Right lobe of liver (tissue), 6 donors: ENCODE measurements around the gene AP1B1. TPM values are rescaled to one million over a fixed set of nuclear protein-coding genes. Genes with fewer than 3 reads are reported as not detected.

Source experiments
- ATAC-seq, 4 donors: fragments of 200-7000 bp; cut with Tn5 transposase; one replicate each; pipeline ENCODE4 v1.9.1; 2020; ENCODE audit warnings: mild to moderate bottlenecking in 4 of 4, moderate library complexity in 4 of 4
- DNase-seq, 3 donors: peaks; one replicate each; pipeline ENCODE4 v3.0.0-alpha.2; 2020
- H3K27ac ChIP-seq, 3 donors: fragments of 200-600 bp; one replicate each; pipeline ENCODE4 v1.8.0; 2022
- H3K27me3 ChIP-seq, 2 donors: fragments of 200-600 bp; one replicate each; pipeline ENCODE4 v1.8.0; 2022
- H3K36me3 ChIP-seq, 4 donors: fragments of 200-600 bp; sonication (generic) in 1 of 4; one replicate each; pipeline versions ENCODE4 v1.5.1 to v1.8.0; 2017 to 2022; ENCODE audit warnings: control low read depth in 1 of 4
- H3K4me1 ChIP-seq, 4 donors: fragments of 200-600 bp; sonication (generic) in 1 of 4; one replicate each; pipeline versions ENCODE4 v1.5.1 to v1.8.0; 2017 to 2022; ENCODE audit warnings: control low read depth in 1 of 4
- H3K4me3 ChIP-seq, 3 donors: fragments of 200-600 bp; one replicate each; pipeline ENCODE4 v1.8.0; 2022
- H3K9me3 ChIP-seq, 4 donors: fragments of 200-600 bp; sonication (generic) in 1 of 4; one replicate each; pipeline versions ENCODE4 v1.5.1 to v1.8.0; 2017 to 2022; ENCODE audit warnings: control low read depth in 1 of 4
- CTCF ChIP-seq, 4 donors: fragments of 200-600 bp in 3 of 4; fragments of 450-650 bp in 1 of 4; IDR thresholded peaks; one replicate each; pipeline versions ENCODE4 v1.5.1 to v1.8.0; 2016 to 2022; ENCODE audit warnings: antibody characterized with exemption in 4 of 4, mild to moderate bottlenecking in 2 of 4
- POLR2A ChIP-seq: fragments of 450-650 bp; IDR thresholded peaks from one replicate; pipeline ENCODE4 v1.6.1; 2017; ENCODE audit warnings: antibody characterized with exemption, mild to moderate bottlenecking
- WGBS: methylation state at CpG from one replicate; pipeline ENCODE4 v1.1.6; 2018; ENCODE audit warnings: low coverage, low lambda C conversion rate; ENCODE audit not compliant: insufficient coverage; ENCODE audit errors: missing lambda C conversion rate; 5-methylcytosine and 5-hydroxymethylcytosine counted together
- intact Hi-C, 2 donors: fragments of 100-400 bp; cut with DNase I; formaldehyde crosslinking; loops; one replicate each; pipeline versions ENCODE4 v1.11.2 to v1.14.1; 2022
- total RNA-seq, 6 experiments: library from RNA; depleted of rRNA in 2 of 6; stranded (reverse); fragments of >200 nt in 2 of 6; fragmentation: NEBNext Ultra II Directional in 3 of 6; extraction: Animal tissue kit (Norgen Biotek cat#: 25700) in 3 of 6; gene quantifications; one replicate each; pipeline versions ENCODE4 v1.1.0 to v1.2.4, GENCODE V29; 2016 to 2023
- donor health status: DM: no; HTN: yes; CAD: no.
- donor health status: DM: no; HTN: no; CAD: no.
- donor health status: DM: no; HTN: no; CAD: no.
- donor health status: DM: no; HTN: yes; CAD: no.
- donor health status: DM: no; HTN: yes; CAD: no.

The AP1B1 gene
- total RNA-seq, 6 experiments from 2014 or later = 35.7 to 63.2 (median 44.4) TPM

- whole genome bisulfite sequencing = 100% methylated on average over 1 of the region's 10 CpGs
- intact Hi-C loops = no loop called here
- DNase-seq (no peak), ATAC-seq (no peak)
- Histone ChIP-seq H3K9me3 (no peaks in the 10 kb centered on the region), H3K27me3 (no peaks in the 10 kb centered on the region), H3K4me1 (no peaks in the 10 kb centered on the region), H3K27ac (no peak overlapping the region), H3K36me3 (peaks cover 0 to 46% (median 8%) of the 10 kb centered on the region in 4 donors), H3K4me3 (no peak overlapping the region)
- no peak for TF ChIP-seq CTCF (IDR thresholded peaks at IDR 0.05)
- TF ChIP-seq POLR2A = no peak
Measured at GRCh38 chr22:29326481-29326880, 61.9 kb downstream of the AP1B1 start.

GRCh38 chr22:29325785-29326315 is 62.5 kb downstream of the AP1B1 start:
- 64% methylated on average over 9 of the region's 9 CpGs for WGBS
- DNase-seq (no peak), ATAC-seq (no peak)
- intact Hi-C loops = no loop called here
- TF ChIP-seq CTCF (IDR thresholded peaks at IDR 0.05) = no peak
- no peak for TF ChIP-seq POLR2A
- H3K4me1 ChIP-seq = no peaks in the 10 kb centered on the region
- H3K27ac ChIP-seq = no peak overlapping the region
- peaks cover 0 to 39% (median 5%) of the 10 kb centered on the region in 4 donors for H3K36me3 ChIP-seq
- H3K27me3 ChIP-seq = no peaks in the 10 kb centered on the region
- H3K9me3 ChIP-seq = no peaks in the 10 kb centered on the region
- no peak overlapping the region for H3K4me3 ChIP-seq

GRCh38 chr22:29325356-29325755 is 63.0 kb downstream of the AP1B1 start:
- H3K27me3 ChIP-seq = no peaks in the 10 kb centered on the region
- peaks cover 0 to 34% (median 5%) of the 10 kb centered on the region in 4 donors for H3K36me3 ChIP-seq
- TF ChIP-seq POLR2A (no peak), CTCF (IDR thresholded peaks at IDR 0.05) (no peak)
- intact Hi-C loops = no loop called here
- H3K4me3 ChIP-seq = no peak overlapping the region
- H3K4me1 ChIP-seq = no peaks in the 10 kb centered on the region
- ATAC-seq = no peak
- WGBS = 85% methylated on average over 2 of the region's 8 CpGs
- no peak for DNase-seq
- no peak overlapping the region for H3K27ac ChIP-seq
- no peaks in the 10 kb centered on the region for H3K9me3 ChIP-seq

GRCh38 chr22:29323641-29324040 is 64.7 kb downstream of the AP1B1 start:
- no peaks in the 10 kb centered on the region for H3K4me1 ChIP-seq
- no peak overlapping the region for H3K27ac ChIP-seq
- H3K36me3 ChIP-seq = peaks cover 0 to 18% (median 5%) of the 10 kb centered on the region in 4 donors
- ATAC-seq = no peak
- DNase-seq = no peak
- TF ChIP-seq CTCF (IDR thresholded peaks at IDR 0.05) = no peak
- TF ChIP-seq POLR2A = no peak
- H3K4me3 ChIP-seq = no peak overlapping the region
- no peaks in the 10 kb centered on the region for H3K27me3 ChIP-seq
- H3K9me3 ChIP-seq = no peaks in the 10 kb centered on the region
- intact Hi-C loops = no loop called here

GRCh38 chr22:29320546-29320945 is 67.8 kb downstream of the AP1B1 start:
- WGBS = 60% methylated on average over 1 of the region's 1 CpG
- intact Hi-C loops = no loop called here

More at GRCh38 chr22:29320546-29320945, 67.8 kb downstream of the AP1B1 start:
- Histone ChIP-seq H3K27ac (no peak overlapping the region), H3K27me3 (peaks cover 0 to 4% of the 10 kb centered on the region in 2 donors), H3K4me1 (no peaks in the 10 kb centered on the region), H3K9me3 (no peaks in the 10 kb centered on the region), H3K4me3 (no peak overlapping the region), H3K36me3 (no peaks in the 10 kb centered on the region)
- TF ChIP-seq POLR2A = no peak
- DNase-seq = no peak
- no peak for ATAC-seq
